ENCODE data around the gene HOXD10.

DNA sequence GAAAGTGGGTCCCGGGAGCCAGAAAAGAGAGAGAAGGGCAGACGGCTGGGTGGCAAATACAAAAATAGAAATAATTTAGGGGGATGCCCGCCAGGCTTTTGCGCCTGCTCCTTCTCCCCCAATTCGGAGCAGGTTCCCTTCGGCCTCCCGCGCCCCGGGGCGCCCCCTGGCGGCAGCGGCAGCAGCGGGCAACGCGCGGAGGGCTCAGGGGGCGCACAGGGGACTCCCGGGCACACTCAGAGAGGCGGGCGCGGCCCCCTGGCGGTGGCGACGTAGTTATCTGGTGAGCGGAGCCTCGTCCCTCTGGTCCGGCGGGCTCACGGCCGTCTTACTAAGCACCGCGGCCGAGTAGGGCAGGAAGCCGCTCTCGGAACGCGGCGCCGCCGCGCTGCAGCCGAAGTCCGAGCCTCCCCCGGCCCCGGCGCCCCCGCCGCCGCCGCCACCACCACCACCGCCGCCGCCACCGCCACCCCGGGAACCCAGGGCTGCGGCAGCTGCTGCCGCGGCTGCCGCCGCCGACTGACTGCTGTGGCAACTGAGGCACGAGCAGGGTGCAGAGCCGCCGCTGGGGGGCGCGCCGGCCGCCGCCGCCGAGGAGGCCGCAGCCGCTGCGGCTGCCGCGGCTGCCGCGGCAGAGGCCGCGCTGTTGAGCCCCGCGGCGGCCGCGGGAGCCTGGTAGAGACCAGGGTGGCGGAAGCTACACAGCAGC is 36.6 kb upstream of the HOXD10 start:
- TF ChIP-seq, protein P1, sequence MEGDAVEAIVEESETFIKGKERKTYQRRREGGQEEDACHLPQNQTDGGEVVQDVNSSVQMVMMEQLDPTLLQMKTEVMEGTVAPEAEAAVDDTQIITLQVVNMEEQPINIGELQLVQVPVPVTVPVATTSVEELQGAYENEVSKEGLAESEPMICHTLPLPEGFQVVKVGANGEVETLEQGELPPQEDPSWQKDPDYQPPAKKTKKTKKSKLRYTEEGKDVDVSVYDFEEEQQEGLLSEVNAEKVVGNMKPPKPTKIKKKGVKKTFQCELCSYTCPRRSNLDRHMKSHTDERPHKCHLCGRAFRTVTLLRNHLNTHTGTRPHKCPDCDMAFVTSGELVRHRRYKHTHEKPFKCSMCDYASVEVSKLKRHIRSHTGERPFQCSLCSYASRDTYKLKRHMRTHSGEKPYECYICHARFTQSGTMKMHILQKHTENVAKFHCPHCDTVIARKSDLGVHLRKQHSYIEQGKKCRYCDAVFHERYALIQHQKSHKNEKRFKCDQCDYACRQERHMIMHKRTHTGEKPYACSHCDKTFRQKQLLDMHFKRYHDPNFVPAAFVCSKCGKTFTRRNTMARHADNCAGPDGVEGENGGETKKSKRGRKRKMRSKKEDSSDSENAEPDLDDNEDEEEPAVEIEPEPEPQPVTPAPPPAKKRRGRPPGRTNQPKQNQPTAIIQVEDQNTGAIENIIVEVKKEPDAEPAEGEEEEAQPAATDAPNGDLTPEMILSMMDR (IDR thresholded peaks at IDR 0.05; ENCODE audit: low read depth, low read length) = peak; percentile 88
- TF ChIP-seq POLR2A (IDR thresholded peaks at IDR 0.05; ENCODE audit: extremely low read depth, insufficient read length) (no peak), MYC (IDR thresholded peaks at IDR 0.05; ENCODE audit: low read depth, low read length) (no peak)

Data from NB4 (cell line).